Activated T-cell treated with anti-CD3 and anti-CD28 coated beads, Interleukin-2, amount 50 U/mL, for 72 hours (primary cell): ENCODE results near the gene AASDH. TPM values are rescaled to one million over a fixed set of nuclear protein-coding genes. Genes with fewer than 3 reads are reported as not detected.
A peak's percentile ranks its signal among the peaks of the same experiment; 100 is the strongest.

Experiments
- ATAC-seq, 2 donors: fragments of 150-1000 bp; cut with Tn5 transposase; replicated peaks in 1 of 2; 2 replicates each; pipeline ENCODE4 v1.10.0; 2021; ENCODE audit warnings: moderate library complexity in 2 of 2, mild to moderate bottlenecking in 1 of 2
- DNase-seq, 2 donors: peaks; one replicate each; pipeline ENCODE4 v3.0.0; 2021 to 2022; ENCODE audit warnings: mixed read lengths in 1 of 2
- H3K27ac Mint-ChIP-seq: one replicate; pipeline ENCODE4 v1.8.0; 2022; ENCODE audit warnings: mild to moderate bottlenecking, moderate library complexity, mixed read lengths
- H3K27me3 Mint-ChIP-seq: one replicate; pipeline ENCODE4 v1.8.0; 2022; ENCODE audit warnings: low read depth, mixed read lengths
- H3K36me3 Mint-ChIP-seq, 2 donors: one replicate each; pipeline ENCODE4 v1.8.0; 2022; ENCODE audit warnings: mixed read lengths in 2 of 2, mild to moderate bottlenecking in 1 of 2; ENCODE audit not compliant: insufficient read depth in 2 of 2
- H3K4me1 Mint-ChIP-seq: one replicate; pipeline ENCODE4 v1.8.0; 2022; ENCODE audit warnings: low read depth, mixed read lengths
- H3K4me3 Mint-ChIP-seq, 2 donors: one replicate each; pipeline ENCODE4 v1.8.0; 2022; ENCODE audit warnings: mild to moderate bottlenecking in 2 of 2, mixed read lengths in 2 of 2, moderate library complexity in 2 of 2
- H3K9me3 Mint-ChIP-seq, 2 donors: one replicate each; pipeline ENCODE4 v1.8.0; 2022; ENCODE audit warnings: mixed read lengths in 2 of 2
- total RNA-seq, 2 donors: library from RNA; stranded (reverse); gene quantifications; one replicate each; pipeline ENCODE4 v1.2.3, GENCODE V29; 2022

AASDH gene
- total RNA-seq, 2 donors from 2014 or later = 17.6 to 18.4 TPM

GRCh38 chr4:56303921-56304320, 83.4 kb downstream of the AASDH start:
- Mint-ChIP-seq H3K9me3 (no peaks in the 10 kb centered on the region), H3K27me3 (no peaks in the 10 kb centered on the region)
- ATAC-seq = no peak

GRCh38 chr4:56302760-56303159, 84.5 kb downstream of the AASDH start:
- Mint-ChIP-seq H3K27me3 (no peaks in the 10 kb centered on the region), H3K4me3 (no peak overlapping the region), H3K27ac (no peak overlapping the region), H3K36me3 (no peaks in the 10 kb centered on the region), H3K9me3 (no peaks in the 10 kb centered on the region), H3K4me1 (peaks cover 14% of the 10 kb centered on the region)
- ATAC-seq = no peak
- no peak for DNase-seq

More at GRCh38 chr4:56303921-56304320, 83.4 kb downstream of the AASDH start:
- no peak overlapping the region for H3K27ac Mint-ChIP-seq
- H3K36me3 Mint-ChIP-seq = no peaks in the 10 kb centered on the region
- H3K4me1 Mint-ChIP-seq = peaks cover 14% of the 10 kb centered on the region
- no peak for DNase-seq
- no peak overlapping the region for H3K4me3 Mint-ChIP-seq

GRCh38 chr4:56301997-56302496, 85.2 kb downstream of the AASDH start:
- H3K9me3 Mint-ChIP-seq = no peaks in the 10 kb centered on the region
- ATAC-seq (no peak), DNase-seq (no peak)
- no peak overlapping the region for H3K4me3 Mint-ChIP-seq
- H3K36me3 Mint-ChIP-seq = no peaks in the 10 kb centered on the region
- H3K4me1 Mint-ChIP-seq = peaks cover 14% of the 10 kb centered on the region
- no peaks in the 10 kb centered on the region for H3K27me3 Mint-ChIP-seq
- no peak overlapping the region for H3K27ac Mint-ChIP-seq

GRCh38 chr4:56301181-56301996, 85.9 kb downstream of the AASDH start:
- peak overlapping the region; percentile 46 to 83 for H3K4me3 Mint-ChIP-seq
- peak overlapping the region; percentile 57 for H3K27ac Mint-ChIP-seq

GRCh38 chr4:56298236-56298635, 89.1 kb downstream of the AASDH start:
- H3K9me3 Mint-ChIP-seq = no peaks in the 10 kb centered on the region
- no peak overlapping the region for H3K4me3 Mint-ChIP-seq
- no peaks in the 10 kb centered on the region for H3K36me3 Mint-ChIP-seq
- DNase-seq (no peak), ATAC-seq (no peak)
- H3K27ac Mint-ChIP-seq = no peak overlapping the region
- H3K27me3 Mint-ChIP-seq = no peaks in the 10 kb centered on the region
- H3K4me1 Mint-ChIP-seq = peaks cover 14% of the 10 kb centered on the region

More at GRCh38 chr4:56301181-56301996, 85.9 kb downstream of the AASDH start:
- peak; percentile 98 to 99 for ATAC-seq
- H3K36me3 Mint-ChIP-seq = no peaks in the 10 kb centered on the region
- H3K9me3 Mint-ChIP-seq = no peaks in the 10 kb centered on the region
- peaks cover 14% of the 10 kb centered on the region for H3K4me1 Mint-ChIP-seq
- peak; percentile 66 to 74 for DNase-seq
- no peaks in the 10 kb centered on the region for H3K27me3 Mint-ChIP-seq

- DNase-seq (no peak), ATAC-seq (no peak)
- H3K27ac Mint-ChIP-seq = no peak overlapping the region
- peaks cover 0 to 3% of the 10 kb centered on the region in 2 donors for H3K9me3 Mint-ChIP-seq
- H3K4me3 Mint-ChIP-seq = no peak overlapping the region
- no peaks in the 10 kb centered on the region for H3K27me3 Mint-ChIP-seq
- peaks cover 0 to 4% of the 10 kb centered on the region in 2 donors for H3K36me3 Mint-ChIP-seq
- H3K4me1 Mint-ChIP-seq = peaks cover 14% of the 10 kb centered on the region
Measured at GRCh38 chr4:56297776-56298175, 89.5 kb downstream of the AASDH start.

GRCh38 chr4:56296526-56296925, 90.8 kb downstream of the AASDH start:
- no peaks in the 10 kb centered on the region for H3K27me3 Mint-ChIP-seq

GRCh38 chr4:56293121-56293520, 94.2 kb downstream of the AASDH start:
- H3K36me3 Mint-ChIP-seq = peaks cover 6 to 12% of the 10 kb centered on the region in 2 donors
- H3K4me3 Mint-ChIP-seq = no peak overlapping the region

More at GRCh38 chr4:56296526-56296925, 90.8 kb downstream of the AASDH start:
- peaks cover 6 to 11% of the 10 kb centered on the region in 2 donors for H3K36me3 Mint-ChIP-seq
- peaks cover 2 to 3% of the 10 kb centered on the region in 2 donors for H3K9me3 Mint-ChIP-seq
- H3K4me3 Mint-ChIP-seq = no peak overlapping the region
- ATAC-seq (no peak), DNase-seq (no peak)
- no peak overlapping the region for H3K27ac Mint-ChIP-seq
- peaks cover 11% of the 10 kb centered on the region for H3K4me1 Mint-ChIP-seq

GRCh38 chr4:56289934-56290333, 97.4 kb downstream of the AASDH start:
- no peak for DNase-seq
- ATAC-seq = peak in 1 of 2 donors; percentile 36
- peaks cover 19% of the 10 kb centered on the region for H3K27me3 Mint-ChIP-seq
- peak overlapping the region; percentile 78 to 81 for H3K4me3 Mint-ChIP-seq
- peaks cover 20% of the 10 kb centered on the region for H3K4me1 Mint-ChIP-seq
- peaks cover 6 to 12% of the 10 kb centered on the region in 2 donors for H3K36me3 Mint-ChIP-seq
- peaks cover 2 to 3% of the 10 kb centered on the region in 2 donors for H3K9me3 Mint-ChIP-seq
- no peak overlapping the region for H3K27ac Mint-ChIP-seq

More at GRCh38 chr4:56293121-56293520, 94.2 kb downstream of the AASDH start:
- Mint-ChIP-seq H3K27ac (no peak overlapping the region), H3K27me3 (peaks cover 15% of the 10 kb centered on the region), H3K9me3 (peaks cover 2 to 3% of the 10 kb centered on the region in 2 donors), H3K4me1 (peaks cover 20% of the 10 kb centered on the region)
- no peak for DNase-seq
- no peak for ATAC-seq

GRCh38 chr4:56288663-56289062, 98.6 kb downstream of the AASDH start:
- peaks cover 2 to 3% of the 10 kb centered on the region in 2 donors for H3K9me3 Mint-ChIP-seq
- peaks cover 19% of the 10 kb centered on the region for H3K27me3 Mint-ChIP-seq
- H3K4me1 Mint-ChIP-seq = peaks cover 20% of the 10 kb centered on the region
- no peak for DNase-seq
- ATAC-seq = no peak
- H3K27ac Mint-ChIP-seq = no peak overlapping the region
- peaks cover 6 to 12% of the 10 kb centered on the region in 2 donors for H3K36me3 Mint-ChIP-seq
- no peak overlapping the region for H3K4me3 Mint-ChIP-seq

Other genes with a start within 250 kb of the AASDH start
- 10 to 100 TPM; 25.6 to 32.7 TPM for gene PPAT, start 48.1 kb upstream of the AASDH start, total RNA-seq
- 100 to 1,000 TPM; 174 to 190 TPM for gene PAICS, start 48.8 kb upstream of the AASDH start, total RNA-seq
- gene SRP72, start 80.1 kb upstream of the AASDH start, total RNA-seq = 100 to 1,000 TPM; 187 to 200 TPM
- under 1 TPM; 0.29 to 0.35 TPM for gene ARL9, start 118.3 kb upstream of the AASDH start, total RNA-seq